Naive thymus-derived CD4-positive, alpha-beta T cell (primary cell): Measurements from ENCODE around the gene GAB3. TPM values are rescaled to one million over a fixed set of nuclear protein-coding genes. Genes with fewer than 3 reads are reported as not detected.

Experiments
- ATAC-seq: fragments of 150-1000 bp; cut with Tn5 transposase; 2 replicates; pipeline ENCODE4 v1.10.0; 2021; ENCODE audit warnings: mild to moderate bottlenecking, moderate library complexity
- CTCF ChIA-PET: fragments of 350-600 bp; sonication (Branson Sonifier 250); formaldehyde crosslinking; loops from one replicate; lab custom pipeline; 2021; ENCODE audit warnings: antibody characterized with exemption; lab: Charles Lee
- POLR2A ChIA-PET: fragments of 350-600 bp; sonication (Branson Sonifier 250); formaldehyde crosslinking; loops from one replicate; lab custom pipeline; 2021; ENCODE audit warnings: antibody characterized with exemption, inconsistent platforms; lab: Charles Lee
- DNase-seq, 9 donors: peaks; one replicate each; pipeline versions ENCODE4 v3.0.0 to v3.0.0-alpha.2; 2020 to 2022; ENCODE audit warnings: mixed read lengths in 1 of 9
- H3K27ac ChIP-seq: one replicate; pipeline ENCODE4 v1.7.0; 2013; ENCODE audit warnings: mild to moderate bottlenecking, low read depth, low read length, moderate library complexity
- H3K27me3 ChIP-seq, 2 donors: one replicate each; pipeline ENCODE4 v1.7.0; 2013; ENCODE audit warnings: low read length in 2 of 2, mild to moderate bottlenecking in 2 of 2, moderate library complexity in 2 of 2; ENCODE audit not compliant: control insufficient read depth in 2 of 2, insufficient read depth in 2 of 2
- H3K36me3 ChIP-seq, 3 experiments: 1 replicate in 2 of 3; 2 replicates in 1 of 3; pipeline ENCODE4 v1.7.0; 2013; ENCODE audit warnings: low read length in 3 of 3, mild to moderate bottlenecking in 3 of 3, moderate library complexity in 1 of 3; ENCODE audit not compliant: insufficient read depth in 3 of 3, control insufficient read depth in 2 of 3
- H3K4me1 ChIP-seq, 2 donors: one replicate each; pipeline ENCODE4 v1.7.0; 2013; ENCODE audit warnings: low read length in 2 of 2, mild to moderate bottlenecking in 2 of 2, moderate library complexity in 1 of 2; ENCODE audit not compliant: control insufficient read depth in 2 of 2, insufficient read depth in 2 of 2
- H3K4me3 ChIP-seq: 2 replicates; pipeline ENCODE4 v1.7.0; 2013; ENCODE audit warnings: mild to moderate bottlenecking, low read length
- H3K9me3 ChIP-seq, 3 experiments: 1 replicate in 2 of 3; 2 replicates in 1 of 3; pipeline ENCODE4 v1.7.0; 2013; ENCODE audit warnings: low read length in 3 of 3; ENCODE audit not compliant: control insufficient read depth in 2 of 3
- H3K27ac Mint-ChIP-seq, 9 donors: one replicate each; pipeline ENCODE4 v1.8.0; 2020 to 2022; ENCODE audit warnings: mixed read lengths in 9 of 9, mild to moderate bottlenecking in 8 of 9, moderate library complexity in 5 of 9, inconsistent platforms in 2 of 9
- H3K27me3 Mint-ChIP-seq, 5 donors: one replicate each; pipeline ENCODE4 v1.8.0; 2021 to 2022; ENCODE audit warnings: mixed read lengths in 5 of 5, mild to moderate bottlenecking in 1 of 5
- H3K36me3 Mint-ChIP-seq, 5 donors: one replicate each; pipeline ENCODE4 v1.8.0; 2020 to 2022; ENCODE audit warnings: mixed read lengths in 5 of 5, mild to moderate bottlenecking in 3 of 5, inconsistent platforms in 1 of 5
- H3K4me1 Mint-ChIP-seq, 7 donors: one replicate each; pipeline ENCODE4 v1.8.0; 2020 to 2022; ENCODE audit warnings: mixed read lengths in 7 of 7, mild to moderate bottlenecking in 3 of 7, inconsistent platforms in 1 of 7
- H3K4me3 Mint-ChIP-seq, 10 donors: one replicate each; pipeline ENCODE4 v1.8.0; 2020 to 2022; ENCODE audit warnings: mild to moderate bottlenecking in 10 of 10, mixed read lengths in 10 of 10, moderate library complexity in 6 of 10, inconsistent platforms in 2 of 10
- H3K9me3 Mint-ChIP-seq, 11 donors: one replicate each; pipeline ENCODE4 v1.8.0; 2020 to 2022; ENCODE audit warnings: mixed read lengths in 11 of 11, mild to moderate bottlenecking in 4 of 11, inconsistent platforms in 1 of 11, moderate library complexity in 1 of 11
- intact Hi-C, 2 donors: fragments of 100-400 bp; cut with micrococcal nuclease; formaldehyde crosslinking; loops; one replicate each; pipeline ENCODE4 v1.15.1; 2023
- polyA plus RNA-seq, 2 donors: library from polyadenylated mRNA; unstranded; fragments of 300-500 nt; fragmentation: Illumina TruSeq; gene quantifications; one replicate each; pipeline ENCODE4 v1.2.3, GENCODE V29; 2021
- total RNA-seq, 6 experiments: library from RNA in 5 of 6; stranded (reverse) in 5 of 6; gene quantifications; 1 replicate in 5 of 6; 2 replicates in 1 of 6; pipeline ENCODE4 v1.2.3 and lab custom pipeline; 2021 to 2026

Gene GAB3
- total and polyA plus RNA-seq, 7 experiments from 2014 or later, result 0.77 to 28.5 (median 5.8) TPM

DNA sequence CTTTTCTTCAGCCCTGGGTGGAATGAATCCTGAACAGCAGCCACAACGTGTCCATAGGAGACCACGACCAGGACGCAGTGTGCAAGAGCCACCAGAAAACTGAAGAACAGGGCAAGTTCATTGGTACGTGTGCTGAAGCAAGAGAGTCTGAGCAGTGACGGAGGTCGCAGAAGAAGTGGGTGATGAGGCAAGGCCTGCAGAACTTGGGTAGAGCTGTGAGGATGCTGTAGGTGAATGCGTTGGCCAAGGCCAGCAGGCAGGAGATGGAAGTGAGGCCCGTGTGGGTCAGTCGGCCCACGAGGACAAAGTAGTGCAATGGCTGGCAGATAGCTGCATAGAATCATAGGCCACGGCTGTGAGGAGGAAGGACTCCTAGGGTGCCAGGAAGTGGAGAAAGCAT, 91.9 kb downstream of the GAB3 start:
- no peaks in the 10 kb centered on the region for H3K4me1 ChIP-seq
- ChIA-PET CTCF (no interaction called here), POLR2A (no interaction called here)
- Mint-ChIP-seq H3K4me1 (peaks cover 0 to 3% (median 0%) of the 10 kb centered on the region in 7 donors), H3K36me3 (no peaks in the 10 kb centered on the region), H3K27me3 (no peaks in the 10 kb centered on the region), H3K4me3 (no peak overlapping the region), H3K27ac (no peak overlapping the region), H3K9me3 (peaks cover 0 to 7% (median 0%) of the 10 kb centered on the region in 11 donors)
- ATAC-seq (no peak), DNase-seq (no peak)
- H3K9me3 ChIP-seq, result no peaks in the 10 kb centered on the region
- intact Hi-C loops, result no loop called here
- H3K36me3 ChIP-seq, result no peaks in the 10 kb centered on the region
- H3K27ac ChIP-seq, result no peak overlapping the region
- no peak overlapping the region for H3K4me3 ChIP-seq
- H3K27me3 ChIP-seq, result no peaks in the 10 kb centered on the region

DNA sequence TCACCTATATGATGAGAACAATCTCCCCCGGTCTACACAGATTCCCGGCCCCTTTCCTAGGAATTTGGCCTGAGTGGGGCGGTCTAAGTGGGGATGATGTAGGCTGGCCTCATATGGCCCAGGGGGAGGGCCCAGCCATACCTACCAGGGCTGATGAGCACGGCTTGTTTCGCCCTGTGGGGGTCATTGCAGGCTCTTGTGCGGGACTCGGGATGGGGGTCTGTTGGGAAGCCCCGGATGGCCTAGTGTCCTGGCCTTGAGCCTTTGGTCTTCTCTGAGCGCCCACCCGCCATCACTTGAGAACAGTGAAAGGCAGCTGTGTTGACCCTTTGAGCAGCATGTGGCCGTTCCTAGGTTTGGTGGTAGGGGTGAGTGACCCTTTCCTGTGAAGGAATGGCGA, 92.7 kb downstream of the GAB3 start:
- DNase-seq, result no peak
- H3K4me1 ChIP-seq, result no peaks in the 10 kb centered on the region
- no peak overlapping the region for H3K27ac ChIP-seq
- intact Hi-C loops, result no loop called here
- Mint-ChIP-seq H3K36me3 (no peaks in the 10 kb centered on the region), H3K27me3 (no peaks in the 10 kb centered on the region), H3K27ac (no peak overlapping the region), H3K9me3 (peaks cover 0 to 3% (median 0%) of the 10 kb centered on the region in 11 donors), H3K4me1 (peaks cover 0 to 3% (median 0%) of the 10 kb centered on the region in 7 donors), H3K4me3 (no peak overlapping the region)
- no peaks in the 10 kb centered on the region for H3K27me3 ChIP-seq
- CTCF ChIA-PET, result no interaction called here
- no peaks in the 10 kb centered on the region for H3K36me3 ChIP-seq
- H3K9me3 ChIP-seq, result no peaks in the 10 kb centered on the region
- no peak overlapping the region for H3K4me3 ChIP-seq
- ATAC-seq, result no peak
- POLR2A ChIA-PET, result no interaction called here

DNA sequence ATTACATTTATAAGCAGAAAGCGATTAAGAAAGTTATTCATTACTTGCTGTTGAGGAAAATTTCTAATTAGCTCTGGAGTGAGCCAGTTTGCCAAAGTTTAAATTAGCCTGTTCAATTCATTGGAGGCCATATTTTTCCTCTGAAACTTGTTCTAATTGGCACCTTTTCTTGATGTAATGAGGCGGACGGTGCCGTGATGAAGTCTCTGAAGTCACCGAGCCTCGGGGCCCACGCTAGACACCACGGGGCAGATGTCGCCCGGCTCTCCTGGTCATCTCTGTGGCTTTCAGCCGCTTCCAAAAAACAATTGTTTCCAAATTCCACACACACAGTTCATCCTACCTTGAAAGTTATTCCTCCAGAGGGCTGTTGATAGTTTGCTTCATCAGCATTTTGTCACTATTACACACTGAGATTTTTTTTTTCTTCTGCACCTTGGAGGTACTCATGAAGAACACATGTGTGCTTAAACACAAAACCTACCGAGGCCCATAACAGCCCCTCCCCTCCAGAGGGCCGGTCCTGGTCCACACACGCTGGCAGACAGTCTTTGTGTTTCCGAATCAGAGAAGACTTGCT, 93.6 kb downstream of the GAB3 start:
- Mint-ChIP-seq H3K4me3 (no peak overlapping the region), H3K27ac (no peak overlapping the region), H3K9me3 (peaks cover 0 to 3% (median 0%) of the 10 kb centered on the region in 11 donors), H3K4me1 (peaks cover 0 to 3% (median 0%) of the 10 kb centered on the region in 7 donors), H3K27me3 (no peaks in the 10 kb centered on the region), H3K36me3 (no peaks in the 10 kb centered on the region)
- no peak for DNase-seq
- no peak for ATAC-seq
- ChIA-PET CTCF (no interaction called here), POLR2A (no interaction called here)
- H3K9me3 ChIP-seq, result no peaks in the 10 kb centered on the region
- no peak overlapping the region for H3K27ac ChIP-seq
- H3K27me3 ChIP-seq, result no peaks in the 10 kb centered on the region
- H3K4me1 ChIP-seq, result no peaks in the 10 kb centered on the region
- H3K4me3 ChIP-seq, result no peak overlapping the region
- intact Hi-C loops, result no loop called here
- H3K36me3 ChIP-seq, result no peaks in the 10 kb centered on the region

DNA sequence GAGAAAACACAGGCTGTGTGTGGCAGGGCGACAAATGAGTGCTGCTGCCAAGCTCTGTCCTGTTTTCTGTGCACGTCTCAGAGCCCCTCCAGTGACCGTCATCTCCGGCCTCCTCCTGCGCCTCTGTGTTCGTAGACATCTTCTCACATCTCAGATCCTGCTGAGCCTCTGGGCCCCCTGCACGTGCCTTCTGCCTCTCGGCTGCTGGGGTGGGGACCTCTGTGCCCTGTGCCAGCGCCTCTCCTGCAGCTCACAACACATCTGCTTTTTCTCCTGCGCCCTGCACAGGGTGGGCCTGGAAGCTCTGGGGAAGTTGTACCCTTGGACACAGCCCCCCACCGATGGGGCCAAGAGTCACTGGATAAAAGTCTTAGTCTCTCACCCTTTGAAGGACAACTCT, 95.1 kb downstream of the GAB3 start:
- H3K4me3 ChIP-seq, result no peak overlapping the region
- H3K4me1 Mint-ChIP-seq, result peaks cover 0 to 2% (median 0%) of the 10 kb centered on the region in 7 donors
- ChIA-PET CTCF (no interaction called here), POLR2A (no interaction called here)
- intact Hi-C loops, result no loop called here
- H3K27me3 Mint-ChIP-seq, result no peaks in the 10 kb centered on the region
- H3K36me3 ChIP-seq, result no peaks in the 10 kb centered on the region
- no peak overlapping the region for H3K4me3 Mint-ChIP-seq
- no peak for ATAC-seq
- no peak for DNase-seq
- no peaks in the 10 kb centered on the region for H3K36me3 Mint-ChIP-seq
- no peaks in the 10 kb centered on the region for H3K4me1 ChIP-seq
- no peaks in the 10 kb centered on the region for H3K9me3 Mint-ChIP-seq
- H3K9me3 ChIP-seq, result no peaks in the 10 kb centered on the region
- H3K27ac ChIP-seq, result no peak overlapping the region
- H3K27me3 ChIP-seq, result no peaks in the 10 kb centered on the region
- no peak overlapping the region for H3K27ac Mint-ChIP-seq

DNA sequence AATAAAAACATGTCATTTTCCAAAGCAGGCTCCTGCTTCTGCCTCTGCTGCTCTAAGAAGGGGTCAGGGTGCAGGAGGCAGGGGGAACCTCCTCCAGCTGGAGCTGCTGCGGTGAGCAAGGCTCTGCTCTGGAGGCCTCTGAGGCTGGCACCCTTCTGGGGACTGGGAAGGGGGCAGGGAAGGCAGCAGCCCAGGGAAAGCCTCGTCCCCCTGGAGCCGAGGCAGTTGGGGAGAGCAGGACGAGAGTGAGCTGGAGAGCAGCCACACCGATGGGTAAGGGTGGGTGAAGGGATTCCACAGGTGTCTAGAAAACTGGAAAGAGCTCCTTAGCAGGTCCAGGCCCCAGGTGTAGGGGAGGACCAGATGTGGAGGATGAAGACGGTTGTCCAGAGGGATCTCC, 95.5 kb downstream of the GAB3 start:
- no peak for ATAC-seq
- no peak overlapping the region for H3K4me3 ChIP-seq
- Mint-ChIP-seq H3K27me3 (no peaks in the 10 kb centered on the region), H3K27ac (no peak overlapping the region), H3K36me3 (no peaks in the 10 kb centered on the region), H3K4me3 (no peak overlapping the region), H3K9me3 (no peaks in the 10 kb centered on the region), H3K4me1 (peaks cover 0 to 2% (median 0%) of the 10 kb centered on the region in 7 donors)
- DNase-seq, result no peak
- ChIA-PET CTCF (no interaction called here), POLR2A (no interaction called here)
- intact Hi-C loops, result no loop called here
- H3K9me3 ChIP-seq, result no peaks in the 10 kb centered on the region
- H3K27me3 ChIP-seq, result no peaks in the 10 kb centered on the region
- no peak overlapping the region for H3K27ac ChIP-seq
- H3K4me1 ChIP-seq, result no peaks in the 10 kb centered on the region
- no peaks in the 10 kb centered on the region for H3K36me3 ChIP-seq

DNA sequence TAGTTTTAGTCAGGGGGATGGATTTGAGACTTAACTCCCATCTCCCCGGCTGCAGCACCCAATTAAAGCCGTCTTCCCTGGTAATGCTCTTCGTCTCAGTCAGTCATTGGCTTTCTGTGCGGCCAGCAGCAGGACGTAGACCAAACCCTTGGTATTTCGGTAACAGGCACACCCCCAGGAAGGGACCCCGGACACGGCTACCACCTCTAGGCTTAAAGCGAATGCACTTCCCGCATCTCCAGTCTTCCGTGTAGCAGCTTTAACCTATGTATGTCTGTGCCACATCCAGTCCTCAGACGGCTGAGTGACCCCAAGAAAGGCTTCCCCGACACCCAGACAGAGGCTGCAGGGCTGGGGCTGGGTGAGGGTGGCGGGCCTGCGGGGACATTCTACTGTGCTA, 96.0 kb downstream of the GAB3 start:
- CTCF ChIA-PET, result no interaction called here
- no peaks in the 10 kb centered on the region for H3K27me3 Mint-ChIP-seq
- peaks cover 0 to 2% (median 0%) of the 10 kb centered on the region in 7 donors for H3K4me1 Mint-ChIP-seq
- POLR2A ChIA-PET, result no interaction called here
- no peak overlapping the region for H3K4me3 ChIP-seq
- H3K36me3 ChIP-seq, result no peaks in the 10 kb centered on the region
- H3K4me1 ChIP-seq, result no peaks in the 10 kb centered on the region
- no peak overlapping the region for H3K4me3 Mint-ChIP-seq
- no peaks in the 10 kb centered on the region for H3K9me3 Mint-ChIP-seq
- DNase-seq, result no peak
- H3K27me3 ChIP-seq, result no peaks in the 10 kb centered on the region
- no peaks in the 10 kb centered on the region for H3K9me3 ChIP-seq
- no peak overlapping the region for H3K27ac Mint-ChIP-seq
- no peak for ATAC-seq
- H3K36me3 Mint-ChIP-seq, result no peaks in the 10 kb centered on the region
- intact Hi-C loops, result no loop called here
- no peak overlapping the region for H3K27ac ChIP-seq

DNA sequence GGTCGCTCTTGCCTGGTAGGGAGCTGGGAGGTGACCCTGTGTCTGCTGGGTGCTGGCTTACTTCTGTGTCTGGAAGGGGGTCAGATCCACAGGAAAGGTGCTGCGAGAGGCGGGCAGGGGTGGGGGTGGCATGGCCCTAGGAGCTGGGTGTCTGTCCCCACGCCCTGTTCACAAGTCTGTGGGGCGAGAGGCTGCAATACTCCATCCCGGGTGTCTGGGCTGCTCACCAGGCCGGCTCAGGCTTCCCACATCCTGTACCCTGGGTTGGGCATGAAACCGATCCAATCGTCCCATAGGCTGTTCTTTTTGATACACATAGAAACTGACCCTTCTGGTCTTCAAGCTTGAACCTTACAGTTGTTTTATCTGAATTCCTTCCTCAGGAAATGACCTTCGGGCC, 96.5 kb downstream of the GAB3 start:
- no peaks in the 10 kb centered on the region for H3K27me3 Mint-ChIP-seq
- CTCF ChIA-PET, result no interaction called here
- H3K4me3 Mint-ChIP-seq, result no peak overlapping the region
- Histone ChIP-seq H3K27ac (no peak overlapping the region), H3K4me3 (no peak overlapping the region), H3K4me1 (no peaks in the 10 kb centered on the region), H3K9me3 (no peaks in the 10 kb centered on the region), H3K36me3 (no peaks in the 10 kb centered on the region), H3K27me3 (no peaks in the 10 kb centered on the region)
- DNase-seq (no peak), ATAC-seq (no peak)
- no peaks in the 10 kb centered on the region for H3K9me3 Mint-ChIP-seq
- peaks cover 0 to 2% (median 0%) of the 10 kb centered on the region in 7 donors for H3K4me1 Mint-ChIP-seq
- H3K27ac Mint-ChIP-seq, result no peak overlapping the region
- POLR2A ChIA-PET, result no interaction called here
- intact Hi-C loops, result no loop called here
- no peaks in the 10 kb centered on the region for H3K36me3 Mint-ChIP-seq
